GM12801 (cell line): ENCODE data around the gene TBC1D1.

ENCODE experiments used
- TF ChIP-seq, protein P1 (sequence below): IDR thresholded peaks from one replicate; pipeline ENCODE4 v1.5.1; 2011; ENCODE audit warnings: control low read depth; ENCODE audit not compliant: insufficient read length; ENCODE audit errors: extremely low read depth

The TBC1D1 gene

DNA sequence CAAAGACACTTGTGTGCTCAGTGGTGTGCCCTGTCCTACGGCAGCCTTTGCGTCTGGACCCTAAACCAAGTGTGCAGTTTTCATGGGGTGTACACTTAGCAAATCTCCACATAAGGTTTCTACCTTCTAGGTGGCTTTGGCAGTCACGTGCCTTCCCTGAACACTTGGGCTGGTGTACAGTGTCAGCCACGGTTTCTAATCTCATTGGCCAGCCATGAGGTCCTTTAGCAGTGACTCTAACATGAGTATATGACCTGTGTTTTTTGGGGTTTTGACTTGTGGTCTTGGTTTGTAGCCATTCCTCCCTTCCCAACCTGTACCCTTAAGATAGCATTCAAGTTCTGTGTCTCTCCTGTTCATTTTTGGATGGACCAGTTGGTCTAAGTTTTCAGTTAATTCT is 145.7 kb downstream of the TBC1D1 start:
- TF ChIP-seq, protein P1, sequence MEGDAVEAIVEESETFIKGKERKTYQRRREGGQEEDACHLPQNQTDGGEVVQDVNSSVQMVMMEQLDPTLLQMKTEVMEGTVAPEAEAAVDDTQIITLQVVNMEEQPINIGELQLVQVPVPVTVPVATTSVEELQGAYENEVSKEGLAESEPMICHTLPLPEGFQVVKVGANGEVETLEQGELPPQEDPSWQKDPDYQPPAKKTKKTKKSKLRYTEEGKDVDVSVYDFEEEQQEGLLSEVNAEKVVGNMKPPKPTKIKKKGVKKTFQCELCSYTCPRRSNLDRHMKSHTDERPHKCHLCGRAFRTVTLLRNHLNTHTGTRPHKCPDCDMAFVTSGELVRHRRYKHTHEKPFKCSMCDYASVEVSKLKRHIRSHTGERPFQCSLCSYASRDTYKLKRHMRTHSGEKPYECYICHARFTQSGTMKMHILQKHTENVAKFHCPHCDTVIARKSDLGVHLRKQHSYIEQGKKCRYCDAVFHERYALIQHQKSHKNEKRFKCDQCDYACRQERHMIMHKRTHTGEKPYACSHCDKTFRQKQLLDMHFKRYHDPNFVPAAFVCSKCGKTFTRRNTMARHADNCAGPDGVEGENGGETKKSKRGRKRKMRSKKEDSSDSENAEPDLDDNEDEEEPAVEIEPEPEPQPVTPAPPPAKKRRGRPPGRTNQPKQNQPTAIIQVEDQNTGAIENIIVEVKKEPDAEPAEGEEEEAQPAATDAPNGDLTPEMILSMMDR: no peak

DNA sequence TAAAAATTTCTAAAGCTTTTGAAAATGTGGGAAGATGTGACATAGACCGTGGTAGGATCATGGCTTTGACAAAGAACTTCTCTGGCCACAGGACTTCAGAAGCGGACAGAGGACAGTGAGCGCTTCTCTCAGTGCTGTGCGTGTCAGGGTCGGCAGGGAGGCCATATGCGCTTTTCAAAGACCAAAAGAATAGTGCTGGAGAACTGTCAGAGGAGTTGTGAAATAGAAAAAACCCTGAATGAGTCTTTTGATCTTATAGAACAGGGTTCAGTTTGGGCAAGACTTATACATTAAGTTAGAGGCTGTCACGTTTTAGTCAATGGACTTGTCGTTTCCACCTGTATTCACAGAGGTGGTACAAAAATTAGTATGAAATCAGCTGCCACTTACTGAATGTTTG is 146.7 kb downstream of the TBC1D1 start:
- TF ChIP-seq, protein P1: no peak

DNA sequence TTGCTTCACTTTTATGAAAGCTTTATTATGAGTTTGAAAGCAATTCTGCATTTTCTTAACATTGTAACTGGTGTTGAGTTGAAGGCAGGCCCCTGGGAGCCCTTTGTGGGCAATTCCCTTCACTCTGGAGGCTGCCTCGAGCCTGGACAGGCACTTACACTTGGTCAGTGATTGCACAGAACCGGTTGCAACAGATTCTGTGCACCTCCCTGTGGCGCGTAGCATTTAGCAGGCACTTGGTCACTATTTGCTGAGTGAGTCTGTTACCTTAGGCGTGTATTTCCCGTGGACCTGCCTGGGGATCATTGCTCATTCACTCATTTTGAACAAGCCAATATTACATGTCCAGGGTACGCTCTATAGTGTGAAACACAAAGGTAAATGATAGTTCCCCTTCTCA is 149.7 kb downstream of the TBC1D1 start:
- TF ChIP-seq, protein P1: no peak

DNA sequence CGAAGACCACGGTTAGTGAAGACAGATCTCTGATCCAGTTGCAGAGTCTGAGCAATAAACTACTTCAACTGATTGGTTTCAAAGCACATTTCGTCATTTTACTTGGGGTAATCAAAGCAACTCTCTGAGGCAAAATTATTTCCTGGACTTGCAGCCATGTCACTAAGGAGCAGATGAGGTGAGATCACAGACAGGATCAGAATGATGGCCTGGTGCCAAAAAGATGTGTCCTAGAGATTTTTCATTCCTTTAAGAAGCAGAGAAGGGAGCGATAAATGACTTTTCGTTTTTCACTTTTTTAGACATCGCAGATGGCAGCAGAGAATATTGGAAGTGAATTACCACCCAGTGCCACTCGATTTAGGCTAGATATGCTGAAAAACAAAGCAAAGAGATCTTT is 153.2 kb downstream of the TBC1D1 start:
- TF ChIP-seq, protein P1: no peak

DNA sequence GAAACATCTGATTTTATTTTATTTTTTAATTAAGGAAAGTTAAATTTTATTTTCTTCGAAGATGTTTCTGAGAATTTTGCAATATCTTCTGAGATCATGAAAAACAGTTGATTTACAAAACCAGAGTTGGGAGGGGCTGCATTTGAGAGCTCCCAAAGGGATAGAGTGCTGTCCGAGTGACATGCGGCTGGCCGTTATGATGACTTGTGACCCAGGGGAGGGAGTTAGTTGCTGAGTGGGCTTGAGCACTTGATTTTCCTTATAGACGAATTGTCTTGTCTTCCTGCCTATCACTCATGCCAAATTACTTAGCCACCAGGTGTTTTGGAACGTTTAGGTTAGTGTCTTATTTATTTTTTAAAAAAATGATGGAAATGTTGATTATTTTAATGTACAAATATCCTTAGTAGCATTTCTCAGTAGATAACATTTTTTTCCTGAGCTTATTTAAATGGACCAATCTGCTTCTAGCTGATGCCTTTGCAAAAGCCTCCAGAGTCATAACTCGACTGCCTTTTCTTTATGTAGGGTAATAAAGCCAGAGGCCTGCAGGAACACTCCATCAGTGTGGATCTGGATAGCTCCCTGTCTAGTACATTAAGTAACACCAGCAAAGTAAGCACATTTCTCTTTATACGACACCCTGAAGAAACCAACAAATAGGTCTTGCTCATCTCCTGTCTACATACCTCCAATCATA is 154.6 kb downstream of the TBC1D1 start:
- TF ChIP-seq, protein P1: no peak

DNA sequence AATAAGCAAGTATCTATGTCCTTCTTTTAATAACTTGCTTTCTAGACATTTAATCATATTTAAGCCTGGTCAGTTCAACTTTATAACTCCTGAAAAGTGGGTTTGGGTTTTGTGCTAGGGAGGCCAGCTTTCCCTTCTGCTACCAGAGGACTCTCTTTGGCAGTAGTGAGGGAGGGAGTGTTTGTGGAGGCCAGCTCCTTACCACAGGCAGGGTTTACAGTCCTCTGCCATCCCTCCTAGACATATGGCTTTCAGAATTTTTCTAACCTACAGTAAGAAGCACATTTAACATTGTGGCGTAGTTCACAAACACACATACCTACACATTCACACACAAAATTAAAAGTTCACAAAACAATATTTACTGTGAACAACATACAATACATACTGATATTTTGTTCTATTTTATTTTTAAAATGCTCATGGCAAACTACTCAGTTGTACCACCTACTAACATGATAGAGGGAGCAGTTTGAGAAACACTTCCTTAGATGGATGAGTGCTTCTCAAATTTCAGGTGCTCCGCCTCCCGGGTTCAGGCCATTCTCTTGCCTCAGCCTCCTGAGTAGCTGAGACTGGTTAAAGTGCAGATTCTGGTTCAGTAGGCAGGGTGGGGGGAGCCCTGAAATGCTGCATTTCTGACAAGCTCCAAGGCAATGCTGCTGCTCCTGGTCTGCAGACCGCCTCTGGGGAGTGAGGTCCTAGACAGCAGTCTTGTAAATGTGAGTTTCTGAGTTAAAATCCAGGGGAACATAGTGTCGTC is 156.0 kb downstream of the TBC1D1 start:
- TF ChIP-seq, protein P1: no peak

DNA sequence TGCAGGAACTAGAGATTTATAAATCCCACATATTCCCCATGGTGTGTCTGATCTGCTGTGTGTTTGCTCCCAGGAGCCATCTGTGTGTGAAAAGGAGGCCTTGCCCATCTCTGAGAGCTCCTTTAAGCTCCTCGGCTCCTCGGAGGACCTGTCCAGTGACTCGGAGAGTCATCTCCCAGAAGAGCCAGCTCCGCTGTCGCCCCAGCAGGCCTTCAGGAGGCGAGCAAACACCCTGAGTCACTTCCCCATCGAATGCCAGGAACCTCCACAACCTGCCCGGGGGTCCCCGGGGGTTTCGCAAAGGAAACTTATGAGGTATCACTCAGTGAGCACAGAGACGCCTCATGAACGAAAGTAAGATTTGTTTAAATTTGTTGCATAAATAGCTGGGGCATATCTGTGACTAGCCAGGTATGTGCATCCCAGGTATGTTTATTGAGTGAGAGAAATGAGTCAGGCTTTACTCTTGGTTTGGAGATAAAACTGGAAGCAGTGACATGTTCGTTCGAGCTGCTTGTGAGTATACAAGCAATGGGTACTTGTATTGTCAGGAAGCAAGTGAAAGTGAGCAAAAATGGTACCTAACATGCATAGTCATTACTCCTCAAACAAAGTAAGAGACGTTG is 158.8 kb downstream of the TBC1D1 start:
- TF ChIP-seq, protein P1: no peak
